ENCODE measurements around the gene SEC24C.

SEC24C gene

DNA sequence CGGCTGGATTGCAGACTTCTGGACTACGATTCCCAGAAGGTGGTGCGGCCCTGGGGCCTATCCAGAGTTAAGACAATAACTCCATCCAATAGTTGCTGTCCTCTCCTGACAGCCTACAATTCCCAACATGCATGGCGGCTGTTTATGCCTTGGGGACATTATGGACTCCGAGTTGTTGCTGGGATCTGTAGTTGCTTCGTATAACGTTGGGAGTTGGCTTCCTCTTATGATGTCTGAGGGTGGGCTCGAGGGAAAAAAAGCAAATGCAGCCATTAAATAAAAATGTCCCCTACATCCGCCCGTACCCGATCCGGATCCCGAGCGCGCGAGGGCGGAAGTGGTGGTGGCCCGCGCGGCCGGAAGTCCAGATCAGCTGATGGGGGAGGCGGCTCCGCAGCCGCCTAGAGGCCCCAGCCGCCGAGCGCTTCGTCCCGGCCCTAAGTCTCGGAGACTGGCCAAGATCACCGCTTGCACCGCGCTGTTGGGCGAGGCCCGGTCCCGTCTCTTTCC lies 41.1 kb downstream of the SEC24C start, which contains the start of gene ZSWIM8:
ZSWIM8 (plus strand) TSS at position 396 of the 510 bp plus-strand sequence. CDS start 273 bp downstream, outside the sequence.
- TF ChIP-seq, protein P1, sequence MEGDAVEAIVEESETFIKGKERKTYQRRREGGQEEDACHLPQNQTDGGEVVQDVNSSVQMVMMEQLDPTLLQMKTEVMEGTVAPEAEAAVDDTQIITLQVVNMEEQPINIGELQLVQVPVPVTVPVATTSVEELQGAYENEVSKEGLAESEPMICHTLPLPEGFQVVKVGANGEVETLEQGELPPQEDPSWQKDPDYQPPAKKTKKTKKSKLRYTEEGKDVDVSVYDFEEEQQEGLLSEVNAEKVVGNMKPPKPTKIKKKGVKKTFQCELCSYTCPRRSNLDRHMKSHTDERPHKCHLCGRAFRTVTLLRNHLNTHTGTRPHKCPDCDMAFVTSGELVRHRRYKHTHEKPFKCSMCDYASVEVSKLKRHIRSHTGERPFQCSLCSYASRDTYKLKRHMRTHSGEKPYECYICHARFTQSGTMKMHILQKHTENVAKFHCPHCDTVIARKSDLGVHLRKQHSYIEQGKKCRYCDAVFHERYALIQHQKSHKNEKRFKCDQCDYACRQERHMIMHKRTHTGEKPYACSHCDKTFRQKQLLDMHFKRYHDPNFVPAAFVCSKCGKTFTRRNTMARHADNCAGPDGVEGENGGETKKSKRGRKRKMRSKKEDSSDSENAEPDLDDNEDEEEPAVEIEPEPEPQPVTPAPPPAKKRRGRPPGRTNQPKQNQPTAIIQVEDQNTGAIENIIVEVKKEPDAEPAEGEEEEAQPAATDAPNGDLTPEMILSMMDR (conservative IDR thresholded peaks at IDR 0.05) = no peak
- peak within 1 kb of the TSS; percentile 87 for H3K27ac ChIP-seq

DNA sequence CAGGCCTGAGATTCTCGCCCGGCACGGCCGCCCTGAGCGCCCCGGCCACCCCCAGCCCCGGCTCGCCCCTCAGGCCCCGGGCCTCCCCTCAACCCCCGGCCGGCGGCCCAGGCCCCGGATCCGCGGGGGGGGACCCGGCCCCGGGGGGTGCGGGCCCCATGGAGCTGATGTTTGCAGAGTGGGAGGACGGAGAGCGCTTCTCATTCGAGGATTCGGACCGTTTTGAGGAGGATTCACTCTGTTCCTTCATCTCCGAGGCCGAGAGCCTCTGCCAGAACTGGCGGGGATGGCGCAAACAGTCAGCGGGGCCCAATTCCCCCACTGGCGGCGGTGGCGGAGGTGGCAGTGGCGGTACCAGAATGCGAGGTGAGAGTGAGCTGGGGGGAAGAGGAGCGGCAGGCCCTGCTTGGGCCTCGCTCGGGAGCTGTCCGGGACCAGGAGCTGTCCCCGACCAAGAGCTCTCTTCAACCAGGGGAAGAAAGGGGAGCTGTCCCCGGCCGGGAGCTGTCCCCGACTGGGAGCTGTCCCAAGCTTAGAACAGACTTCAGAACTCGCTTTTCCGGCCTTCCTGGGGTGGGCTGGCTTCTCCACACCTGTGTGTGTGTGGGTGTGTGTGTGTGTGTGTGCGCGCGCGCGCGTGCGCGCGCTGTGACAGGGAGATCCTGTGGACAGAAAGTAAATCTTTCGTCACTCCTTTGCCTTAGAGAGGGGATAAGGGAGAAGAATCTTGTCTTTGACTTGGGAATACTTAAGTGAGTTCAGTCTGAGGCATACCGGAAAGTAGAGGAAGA lies 41.7 kb downstream of the SEC24C start:
- TF ChIP-seq, protein P1 (conservative IDR thresholded peaks at IDR 0.05) = no peak
- H3K27ac ChIP-seq = peak overlapping the region; percentile 87

- TF ChIP-seq, protein P1 (conservative IDR thresholded peaks at IDR 0.05) = peak; percentile 23; the same call in 1 of the 2 replicates
- H3K27ac ChIP-seq = peak overlapping the region; percentile 87
These were observed 42.3 kb downstream of the SEC24C start for GRCh38 chr10:73786512-73786885.

GRCh38 chr10:73787031-73787800 lies 43.0 kb downstream of the SEC24C start:
- H3K27ac ChIP-seq = peak overlapping the region; percentile 87

- TF ChIP-seq, protein P1 (conservative IDR thresholded peaks at IDR 0.05) = no peak
- no peak overlapping the region for H3K27ac ChIP-seq
These were observed 44.9 kb downstream of the SEC24C start for GRCh38 chr10:73788864-73789658.

- no peak overlapping the region for H3K27ac ChIP-seq
- TF ChIP-seq, protein P1 (conservative IDR thresholded peaks at IDR 0.05) = no peak
These were observed 45.5 kb downstream of the SEC24C start for GRCh38 chr10:73789659-73790055.

- no peak overlapping the region for H3K27ac ChIP-seq
- TF ChIP-seq, protein P1 (conservative IDR thresholded peaks at IDR 0.05) = no peak
These were observed 46.9 kb downstream of the SEC24C start for GRCh38 chr10:73790886-73791625.
